HCT116 (cell line): ENCODE measurements around the gene PEX11G. TPM values are rescaled to one million over a fixed set of nuclear protein-coding genes. Genes with fewer than 3 reads are reported as not detected.

Experiments
- ATAC-seq: fragments of 200-7000 bp; cut with Tn5 transposase; 2 replicates; pipeline ENCODE4 v1.9.1; 2020; ENCODE audit warnings: mild to moderate bottlenecking, moderate library complexity
- BruUV-seq: library from RNA; stranded (reverse); fragments of 400-500 nt; replicated peaks from 2 replicates; lab custom pipeline; 2021; lab: Mats Ljungman, UMichigan
- CTCF ChIA-PET: fragments of 300-600 bp; sonication (Branson Sonifier 250); formaldehyde crosslinking; loops from one replicate; lab custom pipeline; 2021; ENCODE audit warnings: antibody characterized with exemption; lab: Charles Lee
- POLR2A ChIA-PET: fragments of 300-600, 350-600 bp; sonication (Branson Sonifier 250); formaldehyde crosslinking; loops from one replicate; lab custom pipeline; 2021; ENCODE audit warnings: antibody characterized with exemption; lab: Charles Lee
- RAD21 ChIA-PET, 2 experiments: fragments of 300-600 bp; sonication (Branson Sonifier 250); formaldehyde crosslinking; loops; one replicate each; lab custom pipeline; 2023; ENCODE audit warnings: low total read pairs in 2 of 2; ENCODE audit not compliant: uncharacterized antibody in 2 of 2, unreplicated experiment in 2 of 2, low non-redundant PET in 1 of 2; lab: Charles Lee
- DNase-seq: peaks from one replicate; pipeline ENCODE4 v3.0.0-alpha.2; 2010; ENCODE audit warnings: low read depth, low spot score
- H2AFZ ChIP-seq: fragments of 200-600 bp; shearing (Covaris generic), sonication (generic); 2 replicates; pipeline ENCODE4 v1.6.1; 2017; ENCODE audit warnings: low read depth, mixed run types, mixed read lengths, antibody characterized with exemption, low read length; ENCODE audit not compliant: poor library complexity, severe bottlenecking
- H3K27ac ChIP-seq: 2 replicates; pipeline ENCODE4 v1.5.1; 2012; ENCODE audit warnings: low read depth, low read length
- H3K27me3 ChIP-seq: fragments of 200-600 bp; sonication (generic); 2 replicates; pipeline ENCODE4 v1.6.1; 2016; ENCODE audit warnings: mixed run types, low read length, mixed read lengths; ENCODE audit not compliant: insufficient read depth
- H3K36me3 ChIP-seq, 2 experiments: fragments of 200-500 bp in 1 of 2; fragments of 200-600 bp in 1 of 2; sonication (Bioruptor generic) in 1 of 2; sonication (generic) in 1 of 2; 2 replicates each; pipeline versions ENCODE4 v1.5.1 to v1.6.1; 2014 to 2016; ENCODE audit warnings: low read length in 2 of 2, inconsistent platforms in 1 of 2, mixed read lengths in 1 of 2, mixed run types in 1 of 2; ENCODE audit not compliant: insufficient read depth in 2 of 2, control insufficient read depth in 1 of 2
- H3K4me1 ChIP-seq, 2 experiments: fragments of 200-600 bp in 1 of 2; sonication (generic) in 1 of 2; 2 replicates each; pipeline versions ENCODE4 v1.5.1 to v1.6.1; 2012 to 2017; ENCODE audit warnings: low read length in 2 of 2, inconsistent platforms in 1 of 2, mild to moderate bottlenecking in 1 of 2, mixed read lengths in 1 of 2, mixed run types in 1 of 2, moderate library complexity in 1 of 2; ENCODE audit not compliant: insufficient read depth in 2 of 2, control insufficient read depth in 1 of 2
- H3K4me2 ChIP-seq: fragments of 200-600 bp; sonication (generic); 2 replicates; pipeline ENCODE4 v1.6.1; 2017; ENCODE audit warnings: mixed run types, low read length, mixed read lengths
- H3K4me3 ChIP-seq, 2 experiments: fragments of 200-600 bp in 1 of 2; sonication (generic) in 1 of 2; replicated peaks in 1 of 2; 2 replicates each; pipeline ENCODE4 v1.5.1; 2011 to 2016; ENCODE audit warnings: low read length in 2 of 2, control low read depth in 1 of 2, low read depth in 1 of 2, mild to moderate bottlenecking in 1 of 2, mixed read lengths in 1 of 2, mixed run types in 1 of 2
- H3K79me2 ChIP-seq: fragments of 200-600 bp; sonication (generic); 2 replicates; pipeline ENCODE4 v1.6.1; 2017; ENCODE audit warnings: mild to moderate bottlenecking, mixed run types, low read length, moderate library complexity, mixed read lengths; ENCODE audit not compliant: insufficient read depth
- H3K9ac ChIP-seq: fragments of 200-600 bp; sonication (generic); 2 replicates; pipeline ENCODE4 v1.6.1; 2016; ENCODE audit warnings: low read length, mixed read lengths
- H3K9me2 ChIP-seq: fragments of 200-600 bp; sonication (generic), shearing (Covaris generic); 2 replicates; pipeline ENCODE4 v1.6.1; 2017; ENCODE audit warnings: mixed run types, mild to moderate bottlenecking, moderate library complexity; ENCODE audit not compliant: insufficient read depth
- H3K9me3 ChIP-seq, 2 experiments: fragments of 200-500 bp in 1 of 2; fragments of 200-600 bp in 1 of 2; sonication (Bioruptor generic) in 1 of 2; sonication (generic) in 1 of 2; 2 replicates each; pipeline ENCODE4 v1.6.1; 2014 to 2017; ENCODE audit warnings: low read length in 2 of 2, mixed read lengths in 2 of 2, inconsistent platforms in 1 of 2, low read depth in 1 of 2, mild to moderate bottlenecking in 1 of 2, mixed run types in 1 of 2, moderate library complexity in 1 of 2; ENCODE audit not compliant: control insufficient read depth in 1 of 2, insufficient read depth in 1 of 2
- H4K20me1 ChIP-seq: fragments of 200-600 bp; sonication (generic), shearing (Covaris generic); 2 replicates; pipeline ENCODE4 v1.6.1; 2017; ENCODE audit warnings: mixed run types, mild to moderate bottlenecking, moderate library complexity; ENCODE audit not compliant: insufficient read depth
- CBX3 ChIP-seq: IDR thresholded peaks from 2 replicates; pipeline ENCODE4 v1.6.1; 2012; ENCODE audit warnings: low read depth
- CEBPB ChIP-seq: IDR thresholded peaks from 2 replicates; pipeline ENCODE4 v1.6.1; 2012; ENCODE audit warnings: low read depth
- EGR1 ChIP-seq: IDR thresholded peaks from 2 replicates; pipeline ENCODE4 v1.6.1; 2012; ENCODE audit warnings: low read depth
- EZH2phosphoT487 ChIP-seq: fragments of 200-600 bp; IDR thresholded peaks from 2 replicates; pipeline ENCODE4 v1.6.1; 2018; ENCODE audit warnings: antibody characterized with exemption, borderline replicate concordance
- JUND ChIP-seq: IDR thresholded peaks from 2 replicates; pipeline ENCODE4 v1.6.1; 2012
- MAX ChIP-seq: IDR thresholded peaks from 2 replicates; pipeline ENCODE4 v1.6.1; 2012
- POLR2A ChIP-seq: IDR thresholded peaks from 2 replicates; pipeline ENCODE4 v1.7.0; 2011; ENCODE audit warnings: borderline replicate concordance; ENCODE audit not compliant: insufficient read depth, insufficient read length; ENCODE audit errors: extremely low read depth
- POLR2AphosphoS5 ChIP-seq: IDR thresholded peaks from 2 replicates; pipeline ENCODE4 v1.6.1; 2011; ENCODE audit warnings: mild to moderate bottlenecking, low read depth, low read length, moderate library complexity
- SIN3A ChIP-seq: IDR thresholded peaks from 2 replicates; pipeline ENCODE4 v1.6.1; 2012; ENCODE audit warnings: low read depth
- SRF ChIP-seq: IDR thresholded peaks from 2 replicates; pipeline ENCODE4 v1.6.1; 2012; ENCODE audit warnings: low read depth
- YY1 ChIP-seq: IDR thresholded peaks from 2 replicates; pipeline ENCODE4 v1.6.1; 2011; ENCODE audit warnings: low read length, low read depth, moderate library complexity, mild to moderate bottlenecking; ENCODE audit not compliant: insufficient replicate concordance; ENCODE audit errors: extremely low read depth
- ZFX ChIP-seq: fragments of 450-650 bp; IDR thresholded peaks from 2 replicates; pipeline ENCODE4 v1.6.1; 2017
- intact Hi-C: fragments of 100-400 bp; cut with micrococcal nuclease; formaldehyde crosslinking; loops from 2 replicates; pipeline ENCODE4 v1.10.0; 2022
- total RNA-seq: library from RNA; stranded (reverse); gene quantifications from one replicate; pipeline ENCODE4 v1.2.1, GENCODE V29; 2021; ENCODE audit not compliant: unreplicated experiment
- TF ChIP-seq, protein P1 (sequence below), 3 experiments: fragments of 200-600 bp in 1 of 3; sonication (generic) in 1 of 3; IDR thresholded peaks in 2 of 3; conservative IDR thresholded peaks in 1 of 3; 2 replicates each; pipeline ENCODE4 v1.5.1; 2012 to 2017; ENCODE audit warnings: low read depth in 2 of 3, low read length in 2 of 3, antibody characterized with exemption in 1 of 3, borderline replicate concordance in 1 of 3, control low read depth in 1 of 3, mild to moderate bottlenecking in 1 of 3, mixed read lengths in 1 of 3, mixed run types in 1 of 3, moderate library complexity in 1 of 3; ENCODE audit not compliant: insufficient read depth in 1 of 3

The PEX11G gene
- total RNA-seq, 1 experiment from 2014 or later = 6.4 TPM

DNA sequence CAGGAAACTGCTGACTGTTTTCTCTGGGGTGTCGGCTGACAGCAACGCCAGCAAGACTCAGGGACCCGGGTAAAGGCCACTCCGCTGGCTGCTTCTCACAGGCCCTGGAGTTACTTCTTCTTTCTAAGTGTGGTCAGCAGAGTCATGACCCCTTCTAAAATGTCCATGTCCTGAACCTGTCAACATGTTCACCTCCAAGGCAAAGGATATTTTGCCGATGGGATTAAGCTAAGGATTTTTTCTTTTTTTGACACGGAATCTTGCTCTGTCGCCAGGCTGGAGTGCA is 7.9 kb downstream of the PEX11G start (continued):
- TF ChIP-seq YY1 (no peak), JUND (no peak), CBX3 (no peak), POLR2AphosphoS5 (no peak), CEBPB (no peak), SRF (no peak)

- TF ChIP-seq, protein P1, sequence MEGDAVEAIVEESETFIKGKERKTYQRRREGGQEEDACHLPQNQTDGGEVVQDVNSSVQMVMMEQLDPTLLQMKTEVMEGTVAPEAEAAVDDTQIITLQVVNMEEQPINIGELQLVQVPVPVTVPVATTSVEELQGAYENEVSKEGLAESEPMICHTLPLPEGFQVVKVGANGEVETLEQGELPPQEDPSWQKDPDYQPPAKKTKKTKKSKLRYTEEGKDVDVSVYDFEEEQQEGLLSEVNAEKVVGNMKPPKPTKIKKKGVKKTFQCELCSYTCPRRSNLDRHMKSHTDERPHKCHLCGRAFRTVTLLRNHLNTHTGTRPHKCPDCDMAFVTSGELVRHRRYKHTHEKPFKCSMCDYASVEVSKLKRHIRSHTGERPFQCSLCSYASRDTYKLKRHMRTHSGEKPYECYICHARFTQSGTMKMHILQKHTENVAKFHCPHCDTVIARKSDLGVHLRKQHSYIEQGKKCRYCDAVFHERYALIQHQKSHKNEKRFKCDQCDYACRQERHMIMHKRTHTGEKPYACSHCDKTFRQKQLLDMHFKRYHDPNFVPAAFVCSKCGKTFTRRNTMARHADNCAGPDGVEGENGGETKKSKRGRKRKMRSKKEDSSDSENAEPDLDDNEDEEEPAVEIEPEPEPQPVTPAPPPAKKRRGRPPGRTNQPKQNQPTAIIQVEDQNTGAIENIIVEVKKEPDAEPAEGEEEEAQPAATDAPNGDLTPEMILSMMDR (IDR thresholded peaks at IDR 0.05 in 2 of 3, conservative IDR thresholded peaks at IDR 0.05 in 1 of 3; ENCODE audit: borderline replicate concordance in 1 of 3, insufficient read depth in 1 of 3, low read depth in 2 of 3, low read length in 2 of 3) = no peak
- no peak for TF ChIP-seq POLR2A
- TF ChIP-seq MAX = no peak
- no peak for TF ChIP-seq EZH2phosphoT487
- no peak for TF ChIP-seq JUND
- no peak for TF ChIP-seq YY1
- no peak for TF ChIP-seq EGR1
- TF ChIP-seq ZFX = no peak
- TF ChIP-seq CEBPB = no peak
- no peak for TF ChIP-seq SIN3A
- no peak for TF ChIP-seq CBX3
- no peak for TF ChIP-seq POLR2AphosphoS5
- TF ChIP-seq, all 23 proteins: peak for 0
- Histone ChIP-seq H3K79me2 (no peaks in the 10 kb centered on the region), H3K27me3 (no peaks in the 10 kb centered on the region), H3K9me3 (no peaks in the 10 kb centered on the region), H3K36me3 (no peaks in the 10 kb centered on the region), H2AFZ (no peak overlapping the region), H3K4me2 (no peak overlapping the region), H3K9ac (no peak overlapping the region), H3K9me2 (no peaks in the 10 kb centered on the region), H3K4me3 (no peak overlapping the region), H3K27ac (no peak overlapping the region), H4K20me1 (no peaks in the 10 kb centered on the region), H3K4me1 (peaks cover 13 to 24% of the 10 kb centered on the region in 2 experiments)
- intact Hi-C loops = no loop called here
- BruUV-seq = no TSS peak
- DNase-seq (no peak), ATAC-seq (no peak)
- CTCF ChIA-PET = no interaction called here
- RAD21 ChIA-PET = no interaction called here
- POLR2A ChIA-PET = no interaction called here
Observed at GRCh38 chr19:7480222-7480969, 8.4 kb downstream of the PEX11G start.
